GM19463 (cell line): ENCODE data around the gene VPS51.

Experiments
- ATAC-seq: cut with Tn5 transposase; IDR thresholded peaks from one replicate; pipeline ENCODE4 v1.9.1; 2021; ENCODE audit warnings: mild to moderate bottlenecking, moderate library complexity; ENCODE audit not compliant: unreplicated experiment

VPS51 gene

GRCh38 chr11:65095974-65096806 is at the start of gene VPS51:
Gene VPS51 (plus strand): TSS chr11:65096214. CDS start chr11:65096251, 37 bp downstream.
- peak; percentile 91 for ATAC-seq

- ATAC-seq, result no peak
These were observed 48.2 kb upstream of the VPS51 start for GRCh38 chr11:65047581-65048422.

- no peak for ATAC-seq
These were observed 44.6 kb upstream of the VPS51 start for GRCh38 chr11:65051398-65051858.

GRCh38 chr11:65053827-65054508 is 42.0 kb upstream of the VPS51 start:
- no peak for ATAC-seq

GRCh38 chr11:65055538-65055937 is 40.5 kb upstream of the VPS51 start:
- ATAC-seq, result no peak

GRCh38 chr11:65056999-65057398 is 39.0 kb upstream of the VPS51 start:
- ATAC-seq, result no peak

GRCh38 chr11:65057526-65057925 is 38.5 kb upstream of the VPS51 start:
- no peak for ATAC-seq

GRCh38 chr11:65058012-65058411 is 38.0 kb upstream of the VPS51 start:
- ATAC-seq, result no peak

- ATAC-seq, result no peak
These were observed 37.5 kb upstream of the VPS51 start, which contains the start of gene NAALADL1 for GRCh38 chr11:65058419-65059054. Gene NAALADL1 (minus strand): TSS chr11:65058553. CDS start chr11:65058521, 32 bp downstream.

- no peak for ATAC-seq
These were observed 36.5 kb upstream of the VPS51 start for GRCh38 chr11:65059523-65059922.

GRCh38 chr11:65059959-65060824 is 35.8 kb upstream of the VPS51 start:
- ATAC-seq, result no peak

GRCh38 chr11:65060913-65061408 is 35.1 kb upstream of the VPS51 start:
- ATAC-seq, result no peak

GRCh38 chr11:65063532-65063931 is 32.5 kb upstream of the VPS51 start:
- no peak for ATAC-seq

GRCh38 chr11:65064847-65065240 is 31.2 kb upstream of the VPS51 start:
- no peak for ATAC-seq

- ATAC-seq, result no peak
These were observed 30.2 kb upstream of the VPS51 start for GRCh38 chr11:65065851-65066250.

- no peak for ATAC-seq
These were observed 29.7 kb upstream of the VPS51 start for GRCh38 chr11:65066315-65066714.

GRCh38 chr11:65066805-65067291 is 29.2 kb upstream of the VPS51 start:
- ATAC-seq, result no peak

- ATAC-seq, result no peak
These were observed 28.6 kb upstream of the VPS51 start for GRCh38 chr11:65067446-65067845.

- no peak for ATAC-seq
These were observed 26.8 kb upstream of the VPS51 start for GRCh38 chr11:65069217-65069616.
